Activated CD8-positive, alpha-beta memory T cell treated with anti-CD3 and anti-CD28 coated beads, Interleukin-2, amount 50 U/mL, for 48 hours (primary cell): ENCODE results near the gene TIFAB.

Experiments used
- DNase-seq: peaks from one replicate; pipeline ENCODE4 v3.0.0-alpha.2; 2020

The TIFAB gene

DNA sequence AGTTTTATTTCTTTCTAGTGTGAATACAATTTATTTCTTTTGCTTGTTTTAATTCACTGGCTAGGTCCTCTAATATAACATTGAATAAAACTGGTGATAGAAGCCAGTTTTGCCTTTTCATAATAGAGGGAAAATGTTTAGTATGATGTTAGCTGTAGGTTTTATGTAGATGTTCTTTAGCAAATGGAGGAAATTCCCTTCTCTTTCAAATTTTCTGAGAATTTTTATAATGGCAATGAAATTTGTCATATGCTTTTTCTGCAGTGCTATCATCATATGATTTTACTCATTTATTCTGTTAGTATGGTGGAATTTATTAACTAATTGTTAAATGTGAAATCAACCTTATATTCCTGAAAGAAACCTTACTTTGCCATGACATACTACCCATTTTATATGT lies 35.1 kb downstream of the TIFAB start:
- DNase-seq = no peak

DNA sequence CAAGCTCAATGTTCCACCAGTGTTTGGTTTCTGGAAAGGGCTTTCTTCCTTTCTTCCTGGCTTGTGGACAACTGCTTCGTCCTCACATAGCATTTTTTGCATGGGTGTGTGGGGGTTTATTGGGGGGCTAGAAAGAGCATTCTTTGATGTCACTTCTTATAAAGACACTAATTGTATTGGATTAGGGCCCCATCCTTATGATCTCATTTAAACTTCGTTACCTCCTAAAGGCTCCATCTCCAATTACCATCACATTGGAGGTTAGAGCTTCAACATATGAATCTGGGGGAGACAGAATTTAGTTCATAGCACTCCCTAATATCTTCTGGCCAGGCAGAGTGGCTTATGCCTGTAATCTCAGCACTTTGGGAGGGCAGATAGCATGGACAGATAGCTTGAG lies 47.1 kb downstream of the TIFAB start:
- DNase-seq = no peak

DNA sequence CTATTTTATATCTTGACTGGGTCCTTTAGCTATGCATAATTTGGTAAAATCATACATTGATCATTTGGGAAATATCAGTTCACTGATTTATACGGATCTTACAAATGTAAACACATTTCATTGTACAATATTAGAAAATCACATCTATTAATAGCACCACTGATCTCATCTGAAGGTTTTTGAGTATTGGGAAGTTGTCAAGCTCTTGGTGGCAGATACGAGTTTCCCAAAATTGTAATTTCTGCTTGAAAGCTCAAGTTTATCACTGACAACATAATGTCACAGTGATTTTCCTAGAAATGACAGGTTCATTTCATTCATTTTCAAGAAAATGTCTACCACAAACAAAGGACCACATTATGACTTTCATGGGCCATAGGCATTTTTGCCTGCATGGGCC lies 50.1 kb downstream of the TIFAB start:
- no peak for DNase-seq

DNA sequence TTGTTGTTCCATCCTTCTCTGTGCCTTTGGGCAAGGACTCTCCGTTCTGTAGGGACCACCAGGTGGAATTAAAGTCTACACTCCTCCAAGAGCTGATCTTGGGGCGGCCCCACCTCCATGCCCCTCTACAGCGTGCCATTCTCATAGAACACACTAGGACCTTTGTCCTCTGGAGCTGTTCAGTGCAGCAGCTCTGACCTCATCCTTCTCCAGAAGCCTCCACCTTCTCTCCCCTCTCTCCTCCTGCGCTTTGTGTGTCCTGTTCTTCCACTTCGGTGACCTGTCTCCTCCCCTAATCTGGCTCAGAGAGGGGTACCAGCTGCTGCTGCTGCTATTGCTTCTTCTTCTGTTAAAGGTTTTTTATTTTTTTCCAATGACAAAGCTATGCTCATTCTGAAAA lies 51.3 kb downstream of the TIFAB start:
- no peak for DNase-seq

DNA sequence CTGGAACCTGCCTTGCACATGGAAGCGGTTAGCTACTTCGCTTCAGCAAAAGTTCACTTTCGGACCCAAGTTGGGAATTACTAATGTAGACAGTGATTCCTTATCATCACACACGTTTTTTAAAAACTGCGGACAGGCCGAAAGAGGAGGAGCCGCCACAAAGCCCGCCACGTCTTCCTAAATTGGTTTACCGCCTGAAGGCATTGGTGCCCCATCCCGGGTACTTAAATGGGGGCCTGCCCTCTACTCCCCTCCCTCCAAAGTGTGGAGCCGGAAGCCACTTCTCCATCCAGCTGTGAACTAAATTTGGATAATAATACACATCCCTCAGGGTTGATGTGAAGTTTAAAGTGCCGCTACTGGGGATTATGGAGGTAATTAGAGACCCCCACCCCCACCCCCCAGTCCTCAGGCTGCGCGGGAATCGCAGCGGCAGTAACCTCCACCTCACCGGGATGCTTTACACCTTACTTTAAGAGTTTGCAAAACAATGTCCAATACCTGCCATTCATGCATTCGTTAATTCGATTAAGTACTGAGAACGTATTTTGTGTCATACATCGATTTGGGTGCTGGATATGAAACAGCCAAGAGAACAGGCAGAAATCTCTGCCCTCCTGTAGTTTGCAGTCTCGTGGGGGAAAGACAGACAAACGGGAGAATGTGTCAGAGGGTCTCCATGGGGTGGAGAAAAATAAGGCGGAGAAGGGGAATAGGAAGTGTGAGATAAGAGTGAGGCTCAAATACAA lies 52.2 kb downstream of the TIFAB start:
- DNase-seq = no peak

DNA sequence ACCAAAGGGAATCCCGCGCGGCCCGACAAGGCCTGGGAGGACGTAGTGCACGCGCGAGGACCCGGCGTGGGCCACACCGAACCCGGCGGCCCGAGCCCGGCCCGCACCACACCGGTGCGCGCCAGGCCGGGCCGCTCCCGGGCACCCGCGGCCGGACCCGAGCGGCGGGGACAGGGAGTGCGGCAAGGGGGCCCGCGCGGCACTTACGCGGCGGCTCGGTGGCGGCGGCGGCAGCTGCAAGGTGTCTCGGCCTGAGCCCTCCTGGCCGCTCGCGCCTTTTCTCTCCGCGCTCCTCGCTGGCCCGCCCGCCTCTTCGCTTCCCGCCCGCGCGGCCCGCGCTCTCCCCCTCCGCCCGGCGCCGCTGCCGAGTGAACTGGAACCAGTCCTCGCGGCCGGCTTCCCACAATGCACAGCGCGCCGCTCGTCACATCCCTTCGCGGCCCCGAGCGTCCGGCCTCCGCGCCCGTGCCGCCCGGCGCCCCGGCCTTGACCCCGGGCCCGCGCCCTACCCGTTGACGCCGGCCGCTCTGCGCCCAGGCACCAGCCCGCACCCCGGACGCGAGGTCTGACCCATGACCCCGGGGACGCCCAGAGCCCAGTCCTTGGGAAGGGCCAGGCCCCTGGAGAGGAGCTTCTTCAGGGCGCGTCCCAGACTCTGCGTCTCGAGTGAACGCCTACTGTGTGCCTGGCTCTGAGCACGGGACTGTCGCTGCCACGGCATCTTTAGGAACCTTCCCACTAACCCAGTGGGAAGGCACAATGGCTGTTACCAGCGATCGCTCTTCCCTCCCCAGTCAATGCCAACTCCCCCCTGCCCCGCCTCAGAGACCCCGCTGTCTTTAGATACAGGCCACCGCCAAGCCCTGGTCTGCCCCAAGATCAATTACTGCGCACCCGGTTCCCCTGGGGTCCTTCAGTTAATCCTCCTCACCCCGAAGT lies 53.0 kb downstream of the TIFAB start, which contains the start of gene MACROH2A1:
Gene MACROH2A1, minus strand, starts transcription at position 377 of the 939 bp plus-strand sequence. CDS start 10,138 bp downstream, outside the sequence.
- DNase-seq = peak; percentile 91

DNA sequence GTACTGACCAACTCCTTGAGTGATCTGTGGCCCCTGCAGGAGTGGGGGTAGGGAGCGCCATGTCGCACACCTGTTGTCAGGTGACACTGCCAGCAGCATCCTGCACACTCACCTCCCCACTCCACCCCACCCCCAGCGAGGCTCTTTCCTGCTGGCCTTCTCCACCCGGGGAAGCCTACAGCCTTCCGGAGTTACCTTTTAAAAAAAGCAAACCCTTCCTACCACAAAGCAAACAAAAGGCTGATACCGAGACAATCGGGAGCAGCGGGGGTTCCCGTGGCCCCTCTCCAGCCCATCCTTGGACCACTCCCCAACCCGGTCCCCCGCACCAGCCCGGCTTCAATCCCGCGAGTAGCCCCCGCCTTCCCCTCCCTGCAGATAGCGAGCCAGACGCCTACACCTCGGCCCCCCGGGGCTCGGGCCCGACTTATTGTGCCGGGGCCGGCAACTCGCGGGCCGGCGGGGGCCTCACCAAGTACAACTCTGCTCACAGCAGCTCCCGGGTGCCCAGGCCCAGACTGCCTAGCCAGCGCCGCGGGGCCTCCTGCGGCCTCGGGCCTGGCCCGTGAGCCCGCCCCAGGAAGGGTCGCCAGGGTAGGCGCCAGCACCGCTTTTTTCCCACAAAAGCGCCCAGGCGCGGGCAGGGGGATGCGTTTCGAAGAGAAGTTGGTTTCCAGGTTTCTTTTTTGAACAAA lies 53.8 kb downstream of the TIFAB start:
- DNase-seq = peak; percentile 72
